MG63 (cell line): ENCODE results near the gene GRHL1. TPM values are rescaled to one million over a fixed set of nuclear protein-coding genes. Genes with fewer than 3 reads are reported as not detected.

ENCODE experiments used
- DNase-seq: peaks from one replicate; pipeline ENCODE4 v3.0.0-alpha.2; 2020
- H3K27me3 ChIP-seq: fragments of 250-450 bp; sonication (Bioruptor Pico); 2 replicates; pipeline ENCODE4 v1.5.1; 2020; ENCODE audit warnings: mild to moderate bottlenecking, moderate library complexity
- H3K36me3 ChIP-seq: fragments of 250-450 bp; sonication (Bioruptor Pico); 2 replicates; pipeline ENCODE4 v1.5.1; 2020; ENCODE audit warnings: mild to moderate bottlenecking, moderate library complexity
- H3K4me3 ChIP-seq: fragments of 250-450 bp; sonication (Bioruptor Pico); 2 replicates; pipeline ENCODE4 v1.5.1; 2020; ENCODE audit warnings: mild to moderate bottlenecking, moderate library complexity
- H3K9me3 ChIP-seq: fragments of 250-450 bp; sonication (Bioruptor Pico); 2 replicates; pipeline ENCODE4 v1.5.1; 2020; ENCODE audit warnings: mild to moderate bottlenecking, moderate library complexity
- total RNA-seq: library from RNA; depleted of rRNA; stranded (reverse); fragments of >200 nt; shearing (Covaris generic); gene quantifications from 2 replicates; pipeline ENCODE4 v1.2.3, GENCODE V29; 2014; ENCODE audit warnings: low replicate concordance

Gene GRHL1
- total RNA-seq, 1 experiment from 2014 or later, result 0.46 TPM

- no peaks in the 10 kb centered on the region for H3K9me3 ChIP-seq
- no peaks in the 10 kb centered on the region for H3K27me3 ChIP-seq
- no peaks in the 10 kb centered on the region for H3K36me3 ChIP-seq
- H3K4me3 ChIP-seq, result no peak overlapping the region
- DNase-seq, result no peak
Measured at GRCh38 chr2:9981655-9982054, 30.2 kb downstream of the GRHL1 start.

- DNase-seq, result peak; percentile 75
- Histone ChIP-seq H3K4me3 (no peak overlapping the region), H3K27me3 (no peaks in the 10 kb centered on the region), H3K9me3 (no peaks in the 10 kb centered on the region), H3K36me3 (no peaks in the 10 kb centered on the region)
Measured at GRCh38 chr2:9982248-9982647, 30.8 kb downstream of the GRHL1 start.

GRCh38 chr2:9982891-9983290, 31.4 kb downstream of the GRHL1 start:
- no peak for DNase-seq
- Histone ChIP-seq H3K4me3 (no peak overlapping the region), H3K36me3 (no peaks in the 10 kb centered on the region), H3K27me3 (no peaks in the 10 kb centered on the region), H3K9me3 (no peaks in the 10 kb centered on the region)

- Histone ChIP-seq H3K36me3 (no peaks in the 10 kb centered on the region), H3K9me3 (no peaks in the 10 kb centered on the region)
- DNase-seq, result no peak
Measured at GRCh38 chr2:9983401-9984216, 32.1 kb downstream of the GRHL1 start.

GRCh38 chr2:9984217-9984739, 32.8 kb downstream of the GRHL1 start:
- DNase-seq, result no peak
- Histone ChIP-seq H3K4me3 (no peak overlapping the region), H3K9me3 (no peaks in the 10 kb centered on the region), H3K36me3 (no peaks in the 10 kb centered on the region), H3K27me3 (no peaks in the 10 kb centered on the region)

More at GRCh38 chr2:9983401-9984216, 32.1 kb downstream of the GRHL1 start:
- H3K4me3 ChIP-seq, result no peak overlapping the region
- no peaks in the 10 kb centered on the region for H3K27me3 ChIP-seq

GRCh38 chr2:9984871-9985480, 33.5 kb downstream of the GRHL1 start:
- Histone ChIP-seq H3K36me3 (no peaks in the 10 kb centered on the region), H3K9me3 (no peaks in the 10 kb centered on the region), H3K4me3 (no peak overlapping the region), H3K27me3 (no peaks in the 10 kb centered on the region)
- no peak for DNase-seq

- H3K27me3 ChIP-seq, result no peaks in the 10 kb centered on the region
- H3K9me3 ChIP-seq, result no peaks in the 10 kb centered on the region
- no peak overlapping the region for H3K4me3 ChIP-seq
- no peak for DNase-seq
- H3K36me3 ChIP-seq, result no peaks in the 10 kb centered on the region
Measured at GRCh38 chr2:9985531-9986328, 34.2 kb downstream of the GRHL1 start.

GRCh38 chr2:9988320-9988719, 36.8 kb downstream of the GRHL1 start:
- no peaks in the 10 kb centered on the region for H3K36me3 ChIP-seq
- H3K9me3 ChIP-seq, result no peaks in the 10 kb centered on the region
- no peaks in the 10 kb centered on the region for H3K27me3 ChIP-seq
- DNase-seq, result no peak
- H3K4me3 ChIP-seq, result no peak overlapping the region

GRCh38 chr2:9990736-9991135, 39.2 kb downstream of the GRHL1 start:
- Histone ChIP-seq H3K4me3 (no peak overlapping the region), H3K27me3 (no peaks in the 10 kb centered on the region), H3K9me3 (no peaks in the 10 kb centered on the region), H3K36me3 (no peaks in the 10 kb centered on the region)
- DNase-seq, result peak; percentile 89

GRCh38 chr2:9991221-9991620, 39.7 kb downstream of the GRHL1 start:
- H3K9me3 ChIP-seq, result no peaks in the 10 kb centered on the region
- no peaks in the 10 kb centered on the region for H3K36me3 ChIP-seq
- no peak for DNase-seq
- no peaks in the 10 kb centered on the region for H3K27me3 ChIP-seq
- no peak overlapping the region for H3K4me3 ChIP-seq

- H3K4me3 ChIP-seq, result no peak overlapping the region
- DNase-seq, result peak; percentile 73
- H3K27me3 ChIP-seq, result no peaks in the 10 kb centered on the region
- H3K36me3 ChIP-seq, result no peaks in the 10 kb centered on the region
- no peaks in the 10 kb centered on the region for H3K9me3 ChIP-seq
Measured at GRCh38 chr2:9991829-9992273, 40.4 kb downstream of the GRHL1 start.

- no peaks in the 10 kb centered on the region for H3K36me3 ChIP-seq
- no peak overlapping the region for H3K4me3 ChIP-seq
- H3K9me3 ChIP-seq, result no peaks in the 10 kb centered on the region
- DNase-seq, result no peak
- no peaks in the 10 kb centered on the region for H3K27me3 ChIP-seq
Measured at GRCh38 chr2:9992427-9993187, 41.1 kb downstream of the GRHL1 start.

- H3K27me3 ChIP-seq, result no peaks in the 10 kb centered on the region
- H3K9me3 ChIP-seq, result no peaks in the 10 kb centered on the region
- no peak for DNase-seq
- H3K4me3 ChIP-seq, result no peak overlapping the region
- no peaks in the 10 kb centered on the region for H3K36me3 ChIP-seq
Measured at GRCh38 chr2:9993488-9994165, 42.1 kb downstream of the GRHL1 start.

- DNase-seq, result no peak
- H3K9me3 ChIP-seq, result no peaks in the 10 kb centered on the region
- H3K4me3 ChIP-seq, result no peak overlapping the region
Measured at GRCh38 chr2:9994462-9994861, 43.0 kb downstream of the GRHL1 start.

GRCh38 chr2:9995059-9995458, 43.6 kb downstream of the GRHL1 start:
- Histone ChIP-seq H3K36me3 (no peaks in the 10 kb centered on the region), H3K27me3 (no peaks in the 10 kb centered on the region), H3K9me3 (no peaks in the 10 kb centered on the region), H3K4me3 (no peak overlapping the region)
- DNase-seq, result no peak

More at GRCh38 chr2:9994462-9994861, 43.0 kb downstream of the GRHL1 start:
- Histone ChIP-seq H3K27me3 (no peaks in the 10 kb centered on the region), H3K36me3 (no peaks in the 10 kb centered on the region)

GRCh38 chr2:9996321-9996720, 44.8 kb downstream of the GRHL1 start:
- no peak for DNase-seq
- H3K36me3 ChIP-seq, result no peaks in the 10 kb centered on the region
- no peaks in the 10 kb centered on the region for H3K27me3 ChIP-seq
- no peaks in the 10 kb centered on the region for H3K9me3 ChIP-seq
- H3K4me3 ChIP-seq, result no peak overlapping the region
